ENCODE measurements around the gene ZWILCH.
"Not testable (repeated sequence)": the region's sequence is repeated elsewhere in the genome, so short reads cannot be mapped to it uniquely, and the experiment has no call there.

Gene ZWILCH
- long read RNA-seq, donor 1, partial matches to known transcripts, result 5 of 7 reads
- long read RNA-seq, donor 1, other reads (novel, unspliced or antisense), result 0 of 7 reads
- long read RNA-seq, donor 2, partial matches to known transcripts, result 0 of 1 reads
- long read RNA-seq, donor 2, other reads (novel, unspliced or antisense), result 0 of 1 reads
- long read RNA-seq, donor 3, result 0 reads
- long read RNA-seq, donor 4, partial matches to known transcripts, result 0 of 1 reads
- long read RNA-seq, donor 4, other reads (novel, unspliced or antisense), result 0 of 1 reads
- long read RNA-seq, donor 5, partial matches to known transcripts, result 0 of 3 reads
- long read RNA-seq, donor 5, other reads (novel, unspliced or antisense), result 0 of 3 reads
- long read RNA-seq, donor 6, partial matches to known transcripts, result 0 of 1 reads
- long read RNA-seq, donor 6, other reads (novel, unspliced or antisense), result 0 of 1 reads
- long read RNA-seq, donor 7, result 0 reads
- long read RNA-seq, donor 8, partial matches to known transcripts, result 6 of 10 reads
- long read RNA-seq, donor 8, other reads (novel, unspliced or antisense), result 0 of 10 reads

- DNase-seq, result peak; percentile 97
Measured at GRCh38 chr15:66504563-66505429, at the start of gene ZWILCH, which contains the start of gene RPL4. Gene ZWILCH, plus strand, starts transcription at chr15:66505326. Its CDS starts 13 bp downstream, at chr15:66505339. Gene RPL4, minus strand, starts transcription at chr15:66504855. Its CDS starts 65 bp downstream, at chr15:66504790.

- DNase-seq, result no peak
Measured at GRCh38 chr15:66456211-66456610, 48.9 kb upstream of the ZWILCH start.

- no peak for DNase-seq
Measured at GRCh38 chr15:66459818-66460615, 45.1 kb upstream of the ZWILCH start.

GRCh38 chr15:66461294-66461693 lies 43.8 kb upstream of the ZWILCH start:
- DNase-seq, result not testable (repeated sequence)

GRCh38 chr15:66461917-66462316 lies 43.2 kb upstream of the ZWILCH start:
- no peak for DNase-seq

- no peak for DNase-seq
Measured at GRCh38 chr15:66462627-66463026, 42.5 kb upstream of the ZWILCH start.

- not testable (repeated sequence) for DNase-seq
Measured at GRCh38 chr15:66465294-66465693, 39.8 kb upstream of the ZWILCH start.

GRCh38 chr15:66467162-66468040 lies 37.7 kb upstream of the ZWILCH start:
- DNase-seq, result not testable (repeated sequence)

- DNase-seq, result not testable (repeated sequence)
Measured at GRCh38 chr15:66470825-66471224, 34.3 kb upstream of the ZWILCH start.

GRCh38 chr15:66472176-66472999 lies 32.7 kb upstream of the ZWILCH start:
- DNase-seq, result no peak

GRCh38 chr15:66474135-66474534 lies 31.0 kb upstream of the ZWILCH start:
- DNase-seq, result no peak

- no peak for DNase-seq
Measured at GRCh38 chr15:66474963-66475362, 30.2 kb upstream of the ZWILCH start.

GRCh38 chr15:66476535-66476934 lies 28.6 kb upstream of the ZWILCH start:
- no peak for DNase-seq

GRCh38 chr15:66477011-66477410 lies 28.1 kb upstream of the ZWILCH start:
- no peak for DNase-seq

- no peak for DNase-seq
Measured at GRCh38 chr15:66480267-66480666, 24.9 kb upstream of the ZWILCH start.

GRCh38 chr15:66481107-66481856 lies 23.8 kb upstream of the ZWILCH start:
- DNase-seq, result no peak

GRCh38 chr15:66482539-66482938 lies 22.6 kb upstream of the ZWILCH start:
- no peak for DNase-seq

- DNase-seq, result no peak
Measured at GRCh38 chr15:66483131-66483566, 22.0 kb upstream of the ZWILCH start.

GRCh38 chr15:66484539-66485112 lies 20.5 kb upstream of the ZWILCH start:
- DNase-seq, result no peak
